GM21526 (cell line): ENCODE measurements around the gene CCSER1.

Experiments
- ATAC-seq: cut with Tn5 transposase; IDR thresholded peaks from one replicate; pipeline ENCODE4 v1.9.1; 2021; ENCODE audit warnings: moderate library complexity; ENCODE audit not compliant: unreplicated experiment, low FRiP score

Gene CCSER1

DNA sequence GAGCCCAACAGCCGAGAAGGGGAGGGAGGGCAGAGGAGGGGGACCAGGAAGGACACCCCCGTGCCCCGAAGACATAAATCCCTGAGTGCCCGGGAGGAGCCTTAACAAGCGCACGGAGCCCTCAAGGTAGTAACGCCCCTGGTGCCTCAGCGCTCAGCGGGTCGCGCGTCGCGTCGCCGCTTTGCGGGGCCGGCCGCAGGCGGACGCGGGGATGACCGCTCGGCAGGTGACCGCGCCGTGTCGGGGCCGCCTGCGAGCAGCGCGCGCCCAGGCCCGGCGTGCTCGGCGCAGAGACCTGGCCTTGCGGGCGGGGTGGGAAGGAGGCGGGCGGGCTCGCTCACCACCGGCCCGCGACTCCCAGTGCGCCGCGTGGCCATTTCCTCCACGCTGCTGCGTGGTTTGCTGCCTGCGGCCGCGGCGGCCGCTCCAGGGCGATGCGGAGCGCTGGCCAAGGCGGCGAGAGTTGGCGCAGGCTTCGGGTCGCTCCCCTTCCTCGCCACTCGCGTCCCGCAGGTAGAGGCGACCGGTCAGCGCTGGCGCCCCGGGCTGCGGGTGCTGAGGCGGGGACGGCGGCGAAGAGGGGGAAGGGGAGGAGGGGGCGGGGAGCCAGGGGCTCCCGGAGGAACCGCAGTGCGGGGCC lies 632 bp downstream of the CCSER1 start:
- peak; percentile 23 for ATAC-seq

DNA sequence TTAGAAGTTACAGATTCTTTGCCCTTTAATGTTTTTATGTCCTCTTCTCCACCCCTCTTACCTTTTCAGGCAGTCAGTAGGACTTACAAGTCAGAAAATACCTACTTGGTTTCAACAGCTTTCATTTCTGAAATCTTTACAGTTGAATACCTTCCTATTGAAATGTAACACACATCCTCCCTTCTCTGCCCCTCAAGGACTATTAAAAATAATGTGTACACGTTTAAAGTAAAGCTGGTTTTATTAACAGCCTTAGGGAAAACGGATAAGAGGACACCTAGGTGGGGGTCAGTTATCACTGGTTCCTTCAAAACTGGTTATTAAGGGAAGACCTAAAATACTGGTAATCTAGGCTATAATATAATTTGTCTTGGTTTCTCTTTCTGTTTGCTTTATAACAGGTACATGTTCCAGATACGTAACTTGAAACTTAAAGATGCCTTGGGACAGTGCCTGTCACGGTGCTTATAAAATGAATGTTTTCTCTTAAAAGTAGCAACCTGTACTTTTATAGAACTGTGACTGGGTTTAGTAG lies 1.8 kb downstream of the CCSER1 start:
- no peak for ATAC-seq

DNA sequence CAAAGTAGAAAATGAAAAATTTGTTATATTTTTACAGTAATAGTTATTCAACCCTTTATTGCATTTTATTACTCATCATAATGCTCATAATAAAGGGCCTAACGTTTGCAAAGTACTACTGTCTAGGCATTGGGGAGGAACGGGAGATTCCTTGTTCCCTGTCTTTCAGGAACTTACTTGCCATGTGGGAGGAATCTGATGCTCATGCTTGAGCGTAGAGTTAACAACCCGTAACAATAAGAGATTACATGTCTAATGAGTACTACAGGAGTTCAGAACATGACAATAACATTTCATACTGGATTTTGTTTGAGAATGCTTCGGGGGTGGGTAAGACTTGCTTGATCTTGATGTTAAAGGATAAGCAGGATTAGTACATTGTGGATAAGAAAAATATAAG lies 2.9 kb downstream of the CCSER1 start:
- ATAC-seq = no peak

DNA sequence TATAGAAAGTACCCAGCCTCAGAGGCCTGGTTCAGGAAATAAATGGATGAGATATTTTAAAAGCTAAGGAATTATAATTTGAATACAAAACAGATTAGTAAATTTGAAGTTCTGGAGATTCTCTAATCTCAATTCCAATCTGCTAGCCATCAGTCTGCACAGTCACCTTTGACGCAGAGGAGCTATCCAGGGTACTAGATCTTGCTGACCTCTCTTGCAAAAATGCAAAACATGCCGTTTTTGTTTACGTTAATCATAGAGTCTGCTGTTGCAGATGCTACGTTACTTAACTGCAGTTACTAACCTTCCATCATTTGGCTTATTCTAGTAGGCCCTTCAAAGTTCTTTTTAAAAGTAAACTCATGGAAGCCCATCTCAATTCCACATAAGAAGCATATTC lies 10.4 kb downstream of the CCSER1 start:
- ATAC-seq = no peak

DNA sequence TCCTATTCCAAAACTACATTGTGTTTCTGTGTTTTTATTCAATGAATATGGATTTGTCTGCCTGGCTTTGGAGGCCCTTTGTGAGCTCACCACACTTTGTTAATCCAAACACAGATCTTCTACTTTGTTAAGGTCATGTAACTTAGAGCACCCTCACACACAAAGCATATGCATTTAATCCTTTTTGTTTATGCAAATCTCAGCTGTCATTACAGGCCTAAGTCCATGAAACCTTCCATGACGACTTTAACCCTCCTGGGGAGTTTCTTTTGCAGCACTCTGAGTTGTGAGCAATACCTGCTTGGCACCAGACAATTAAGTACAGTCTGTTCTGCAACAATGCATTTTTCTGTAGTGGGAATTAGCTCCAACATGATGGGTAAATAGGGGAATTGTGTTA lies 14.9 kb downstream of the CCSER1 start:
- no peak for ATAC-seq

DNA sequence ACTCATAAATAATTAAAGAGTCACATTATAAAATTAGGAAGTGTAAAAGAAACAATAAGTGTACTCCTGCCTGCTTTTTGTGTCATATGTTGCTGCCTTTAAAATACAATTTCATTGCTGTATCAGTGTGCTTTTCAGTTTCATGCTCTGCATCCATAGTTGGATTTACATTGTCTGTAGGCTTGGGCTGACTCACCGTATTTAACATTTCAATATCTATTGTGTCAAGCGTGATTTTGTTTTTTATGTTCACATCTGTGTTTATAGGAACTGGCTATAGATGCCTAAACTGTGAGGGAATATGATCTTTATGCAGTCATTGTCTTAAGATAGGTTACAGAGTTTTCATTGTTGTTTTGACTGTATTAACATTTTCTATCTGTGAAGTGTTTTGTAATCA lies 18.1 kb downstream of the CCSER1 start:
- no peak for ATAC-seq

GRCh38 chr4:90146306-90146705 lies 19.1 kb downstream of the CCSER1 start:
- ATAC-seq = no peak

DNA sequence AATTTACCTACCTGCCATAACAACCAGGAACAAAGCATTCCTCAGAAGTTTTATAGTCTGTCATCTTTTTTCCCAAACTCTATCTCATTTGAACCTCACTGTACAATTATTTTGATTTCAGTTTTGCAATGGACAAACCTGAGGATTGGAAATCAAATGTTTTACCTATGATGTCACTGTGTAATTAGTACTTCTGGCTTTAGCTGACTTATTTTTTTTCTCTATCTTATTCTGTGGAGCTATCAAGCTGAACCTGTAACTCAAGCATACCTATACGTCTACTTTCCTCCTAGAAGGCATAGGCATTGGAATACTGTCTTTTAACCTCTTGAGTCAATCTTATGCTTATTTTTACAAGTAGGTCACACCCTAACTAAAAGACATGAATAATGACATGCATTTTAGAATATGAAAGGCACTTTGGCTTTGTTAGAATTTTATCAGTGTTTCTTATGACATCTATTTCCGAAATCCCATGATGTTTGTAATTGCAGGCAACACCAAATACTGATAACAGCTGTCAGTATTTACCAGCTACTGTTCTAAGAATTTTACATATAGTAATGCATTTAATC lies 21.5 kb downstream of the CCSER1 start:
- no peak for ATAC-seq

GRCh38 chr4:90152024-90152423 lies 24.8 kb downstream of the CCSER1 start:
- no peak for ATAC-seq

- no peak for ATAC-seq
Measured at GRCh38 chr4:90159193-90159592, 32.0 kb downstream of the CCSER1 start.

DNA sequence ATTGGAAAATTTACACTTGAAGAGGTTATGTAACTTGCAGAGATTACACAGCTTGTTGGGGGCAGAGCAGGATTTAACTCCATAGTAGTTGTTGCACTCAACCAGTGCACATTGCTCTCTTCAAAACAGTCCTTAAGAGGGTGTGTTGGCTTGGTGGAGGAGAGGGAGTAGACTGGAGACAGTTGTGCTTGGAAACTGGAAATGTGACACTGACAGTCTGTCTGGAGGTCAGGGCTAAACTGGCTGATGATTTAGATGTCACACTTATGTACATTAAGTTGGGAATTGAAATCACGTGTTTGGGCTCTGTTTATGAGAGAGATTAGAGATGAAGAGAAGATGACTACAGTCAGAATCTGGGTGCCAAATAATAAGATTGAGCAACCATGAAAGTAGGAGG lies 32.9 kb downstream of the CCSER1 start:
- ATAC-seq = no peak

GRCh38 chr4:90162566-90162965 lies 35.4 kb downstream of the CCSER1 start:
- ATAC-seq = no peak

DNA sequence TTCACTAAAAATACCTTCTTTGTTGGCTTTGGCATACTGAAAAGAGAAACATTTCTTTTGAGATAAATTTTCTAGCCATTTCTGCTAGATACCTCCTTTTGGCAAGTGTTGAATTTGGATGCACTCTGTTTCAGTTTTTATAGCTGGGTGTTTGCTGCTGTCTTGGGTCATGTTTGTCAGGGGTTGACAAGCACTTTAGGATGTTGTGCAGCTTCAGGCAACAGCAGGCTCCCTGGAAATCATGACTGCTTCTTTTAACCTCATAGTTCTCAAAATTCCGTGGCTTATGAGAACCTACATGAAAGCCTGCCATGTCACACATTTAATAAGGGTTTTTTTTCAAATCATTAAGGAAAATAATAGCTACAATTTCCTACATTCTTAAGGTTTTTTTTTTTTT lies 36.7 kb downstream of the CCSER1 start:
- ATAC-seq = no peak

GRCh38 chr4:90165883-90166282 lies 38.7 kb downstream of the CCSER1 start:
- peak; percentile 91 for ATAC-seq

GRCh38 chr4:90171491-90171890 lies 44.3 kb downstream of the CCSER1 start:
- ATAC-seq = no peak

DNA sequence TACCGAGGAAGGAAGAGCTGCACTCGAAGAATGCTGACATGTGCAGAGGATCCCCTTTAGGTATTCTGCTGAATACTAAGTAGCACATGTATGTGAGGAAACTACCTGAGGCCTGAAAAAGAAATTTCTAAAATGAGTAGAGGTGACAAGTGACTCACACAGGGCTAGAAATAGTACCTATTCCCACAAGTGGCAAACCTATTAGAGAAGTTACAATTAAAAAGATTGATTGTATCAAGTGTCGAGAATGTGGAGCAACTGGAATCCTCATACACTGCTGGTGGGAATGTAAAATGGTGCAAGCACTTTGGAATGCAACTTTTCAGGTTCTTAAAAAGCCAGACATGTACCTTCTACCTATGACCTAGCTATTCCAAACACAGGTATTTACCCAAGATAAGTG lies 47.4 kb downstream of the CCSER1 start:
- no peak for ATAC-seq

DNA sequence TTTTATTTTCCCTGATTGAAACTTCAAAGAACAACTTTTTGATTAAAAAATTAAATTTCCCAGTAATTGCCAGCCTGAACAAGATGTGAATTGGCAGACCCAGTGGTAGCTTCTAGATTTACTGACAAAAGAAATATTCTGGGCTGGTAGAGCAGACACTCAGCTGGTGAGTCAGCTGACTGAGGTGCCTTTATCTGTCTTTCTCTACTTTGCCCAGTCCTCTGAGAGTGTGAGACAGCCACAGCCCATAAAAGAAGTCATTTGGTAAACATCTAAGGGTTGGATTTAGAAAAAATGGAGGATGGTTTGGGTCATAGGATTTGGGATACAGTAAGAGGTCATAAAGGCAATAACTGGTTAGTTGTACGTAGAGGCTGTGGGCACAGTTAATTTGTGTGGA lies 54.5 kb downstream of the CCSER1 start:
- no peak for ATAC-seq

DNA sequence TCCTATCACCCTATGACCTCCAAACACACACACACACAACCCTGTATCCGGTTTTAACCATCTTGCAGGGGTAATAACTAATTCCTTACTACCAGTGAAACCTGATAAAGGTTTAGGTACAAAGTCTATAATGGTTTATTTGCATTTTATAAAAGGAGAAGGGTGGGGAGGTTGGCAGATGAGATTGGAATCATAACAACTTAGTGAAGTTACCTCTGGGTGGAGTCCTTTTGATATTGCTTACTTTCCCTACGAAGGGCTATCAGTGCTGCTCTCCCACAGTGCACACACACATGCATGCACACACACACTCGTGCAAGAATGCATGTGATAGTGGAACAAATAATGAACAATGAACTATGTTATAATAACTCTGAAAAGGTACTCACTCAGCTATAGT lies 56.1 kb downstream of the CCSER1 start:
- ATAC-seq = no peak

DNA sequence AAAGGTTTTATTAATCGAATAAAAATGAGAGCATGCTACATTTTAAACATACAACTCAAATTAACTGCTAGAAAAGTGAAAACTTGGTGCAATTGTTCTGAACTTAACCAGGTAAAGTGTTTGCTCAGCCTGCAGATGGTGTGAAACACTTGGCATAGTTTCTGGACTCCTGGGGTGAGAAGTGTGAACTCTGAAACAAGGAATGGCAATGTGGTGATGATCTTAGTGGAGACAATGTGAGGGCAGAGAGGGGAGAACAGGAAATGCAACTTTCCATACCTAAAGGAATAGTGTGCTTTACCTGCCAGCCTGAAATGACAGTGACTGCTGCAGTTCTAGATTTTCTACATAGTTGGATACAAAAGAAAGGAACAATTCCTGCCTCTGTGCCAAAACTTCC lies 57.4 kb downstream of the CCSER1 start:
- no peak for ATAC-seq

GRCh38 chr4:90185416-90185815 lies 58.2 kb downstream of the CCSER1 start:
- ATAC-seq = no peak

DNA sequence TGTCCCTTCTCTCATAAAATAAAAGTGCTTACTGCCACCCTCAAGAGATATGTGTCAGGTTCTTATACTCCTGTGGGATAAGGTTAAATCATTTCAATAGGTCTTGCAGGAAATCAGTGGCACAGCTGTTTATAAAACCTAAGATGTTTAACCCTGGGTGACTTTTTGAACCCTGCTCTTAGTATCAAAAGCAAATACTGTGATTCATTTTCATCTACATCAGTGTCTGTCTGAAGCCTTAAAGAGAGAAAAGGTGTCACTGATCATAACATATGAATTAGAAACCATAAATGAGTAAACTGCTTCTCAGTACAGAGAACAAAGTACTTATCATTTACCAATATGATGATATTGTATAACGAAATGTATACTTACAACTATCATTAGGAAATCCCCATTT lies 59.0 kb downstream of the CCSER1 start:
- no peak for ATAC-seq

- no peak for ATAC-seq
Measured at GRCh38 chr4:90187148-90187884, 60.1 kb downstream of the CCSER1 start.
